Measurements from ENCODE around the gene NAB1.
A peak's percentile ranks its signal among the peaks of the same experiment; 100 is the strongest.
"Not testable (repeated sequence)": the region's sequence is repeated elsewhere in the genome, so short reads cannot be mapped to it uniquely, and the experiment has no call there.

Gene NAB1

GRCh38 chr2:190607657-190608357 lies 41.1 kb upstream of the NAB1 start:
- Histone ChIP-seq H3K9me3 (ENCODE audit: control insufficient read depth, insufficient read depth, low read depth, low read length) (no peaks in the 10 kb centered on the region), H3K4me3 (ENCODE audit: low read depth, low read length) (no peak overlapping the region)
- POLR2A ChIA-PET = no interaction called here

GRCh38 chr2:190608863-190609262 lies 40.0 kb upstream of the NAB1 start:
- POLR2A ChIA-PET; H3K36me3 ChIP-seq (ENCODE audit: control insufficient read depth in 2 of 2, insufficient read depth in 1 of 2, low read length in 2 of 2): not testable (repeated sequence)

More at GRCh38 chr2:190607657-190608357, 41.1 kb upstream of the NAB1 start:
- Histone ChIP-seq H3K36me3 (ENCODE audit: control insufficient read depth in 2 of 2, insufficient read depth in 1 of 2, low read length in 2 of 2) (no peaks in the 10 kb centered on the region), H3K27ac (ENCODE audit: extremely low read depth, low read depth, low read length) (no peak overlapping the region; the same call in 1 of the 2 replicates), H3K4me1 (ENCODE audit: control insufficient read depth, insufficient read depth, low read length) (peaks cover 10% of the 10 kb centered on the region)
- CTCF ChIA-PET = interaction anchor here (1.1 kb wide), 1 partner anchor 34 kb away, joined by 4 read pairs; no protein-coding TSS in a partner anchor
- TF ChIP-seq ZSCAN30 (tag by site-specific recombination; IDR thresholded peaks at IDR 0.05) = no peak

DNA sequence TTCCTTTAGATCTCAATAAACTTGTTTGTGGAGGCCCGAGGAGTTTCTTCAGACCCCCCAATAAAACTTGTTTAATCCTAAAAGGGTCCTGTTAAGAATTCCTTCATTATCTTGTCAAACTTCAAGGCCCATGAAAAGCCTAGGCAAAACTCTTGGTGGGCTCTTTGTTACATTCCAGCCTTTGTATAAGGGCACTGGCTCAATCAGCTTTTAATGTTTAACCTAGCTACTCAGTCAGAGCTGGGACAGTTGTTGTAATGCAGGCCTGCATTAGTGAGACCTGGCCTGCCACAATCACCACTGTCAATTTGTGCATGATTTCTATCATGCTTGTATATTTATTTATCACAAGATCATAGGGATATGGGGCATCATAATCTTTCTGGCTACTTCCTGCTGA lies 39.5 kb upstream of the NAB1 start:
- H3K27ac ChIP-seq (ENCODE audit: extremely low read depth, low read depth, low read length); H3K9me3 ChIP-seq (ENCODE audit: control insufficient read depth, insufficient read depth, low read depth, low read length); H3K36me3 ChIP-seq (ENCODE audit: control insufficient read depth in 2 of 2, insufficient read depth in 1 of 2, low read length in 2 of 2); CTCF ChIA-PET; H3K4me3 ChIP-seq (ENCODE audit: low read depth, low read length); POLR2A ChIA-PET: not testable (repeated sequence)
- peaks cover 10% of the 10 kb centered on the region for H3K4me1 ChIP-seq (ENCODE audit: control insufficient read depth, insufficient read depth, low read length)

More at GRCh38 chr2:190608863-190609262, 40.0 kb upstream of the NAB1 start:
- peaks cover 10% of the 10 kb centered on the region for H3K4me1 ChIP-seq (ENCODE audit: control insufficient read depth, insufficient read depth, low read length)
- H3K27ac ChIP-seq (ENCODE audit: extremely low read depth, low read depth, low read length); H3K9me3 ChIP-seq (ENCODE audit: control insufficient read depth, insufficient read depth, low read depth, low read length); H3K4me3 ChIP-seq (ENCODE audit: low read depth, low read length): not testable (repeated sequence)
- CTCF ChIA-PET = interaction anchor here (0.7 to 1.1 kb wide), 2 partner anchors 33 to 70 kb away, joined by 4 read pairs; no protein-coding TSS in a partner anchor

- H3K9me3 ChIP-seq (ENCODE audit: control insufficient read depth, insufficient read depth, low read depth, low read length); H3K4me3 ChIP-seq (ENCODE audit: low read depth, low read length); POLR2A ChIA-PET; H3K36me3 ChIP-seq (ENCODE audit: control insufficient read depth in 2 of 2, insufficient read depth in 1 of 2, low read length in 2 of 2); H3K27ac ChIP-seq (ENCODE audit: extremely low read depth, low read depth, low read length): not testable (repeated sequence)
- peak; percentile 88 for TF ChIP-seq SETDB1 (IDR thresholded peaks at IDR 0.05; ENCODE audit: insufficient read length, low read length)
- H3K4me1 ChIP-seq (ENCODE audit: control insufficient read depth, insufficient read depth, low read length) = peaks cover 10% of the 10 kb centered on the region
- CTCF ChIA-PET = interaction anchor here (0.6 kb wide), 1 partner anchor 28 kb away, joined by 3 read pairs; no protein-coding TSS in a partner anchor
Observed at GRCh38 chr2:190610528-190610927, 38.4 kb upstream of the NAB1 start.

GRCh38 chr2:190615555-190616200 lies 33.2 kb upstream of the NAB1 start:
- no peaks in the 10 kb centered on the region for H3K9me3 ChIP-seq (ENCODE audit: control insufficient read depth, insufficient read depth, low read depth, low read length)
- peaks cover 9% of the 10 kb centered on the region for H3K4me1 ChIP-seq (ENCODE audit: control insufficient read depth, insufficient read depth, low read length)
- H3K27ac ChIP-seq (ENCODE audit: extremely low read depth, low read depth, low read length) = no peak overlapping the region
- TF ChIP-seq ZNF280C (tag by site-specific recombination; IDR thresholded peaks at IDR 0.05) = no peak
- H3K36me3 ChIP-seq (ENCODE audit: control insufficient read depth in 2 of 2, insufficient read depth in 1 of 2, low read length in 2 of 2) = no peaks in the 10 kb centered on the region
- POLR2A ChIA-PET = no interaction called here
- H3K4me3 ChIP-seq (ENCODE audit: low read depth, low read length) = no peak overlapping the region
- CTCF ChIA-PET = interaction anchor here (0.6 kb wide), 1 partner anchor 288 kb away, joined by 3 read pairs; no protein-coding TSS in a partner anchor

DNA sequence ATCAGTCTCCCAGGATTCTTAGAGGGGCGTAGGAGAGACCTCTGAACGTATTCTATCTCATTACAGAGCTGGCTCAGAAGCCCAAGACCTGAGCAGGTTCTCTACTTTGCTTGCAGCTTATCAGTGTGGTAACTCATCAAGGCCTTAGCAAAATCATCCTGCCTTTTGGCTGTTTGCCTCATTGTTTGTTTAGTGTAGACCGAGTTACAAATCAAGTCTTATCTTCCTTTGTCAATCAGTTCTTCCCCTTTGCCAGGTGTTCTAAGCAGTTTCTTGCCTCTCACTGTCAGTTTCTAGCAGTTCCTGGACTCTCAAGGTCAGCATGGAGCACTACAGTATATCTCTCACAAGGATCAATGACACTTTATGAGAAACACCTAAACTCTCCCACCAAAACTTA lies 30.9 kb upstream of the NAB1 start:
- Histone ChIP-seq H3K4me3 (ENCODE audit: low read depth, low read length) (no peak overlapping the region), H3K36me3 (ENCODE audit: control insufficient read depth in 2 of 2, insufficient read depth in 1 of 2, low read length in 2 of 2) (no peaks in the 10 kb centered on the region), H3K4me1 (ENCODE audit: control insufficient read depth, insufficient read depth, low read length) (peaks cover 9% of the 10 kb centered on the region), H3K27ac (ENCODE audit: extremely low read depth, low read depth, low read length) (no peak overlapping the region), H3K9me3 (ENCODE audit: control insufficient read depth, insufficient read depth, low read depth, low read length) (no peaks in the 10 kb centered on the region)
- CTCF ChIA-PET = no interaction called here
- POLR2A ChIA-PET = no interaction called here
- TF ChIP-seq ZNF837 (tag by site-specific recombination; IDR thresholded peaks at IDR 0.05) (no peak), OVOL3 (tag by site-specific recombination; IDR thresholded peaks at IDR 0.05) (no peak), ZNF785 (tag by site-specific recombination; IDR thresholded peaks at IDR 0.05) (no peak), ZFHX2 (tag by site-specific recombination; conservative IDR thresholded peaks at IDR 0.05) (no peak), ZNF274 (IDR thresholded peaks at IDR 0.05; ENCODE audit: low read length) (no peak), ZNF274 (tag by site-specific recombination; IDR thresholded peaks at IDR 0.05; ENCODE audit: borderline replicate concordance) (no peak), FEZF1 (tag by site-specific recombination; IDR thresholded peaks at IDR 0.05) (peak; percentile 34; the same call in 1 of the 2 replicates), ZNF19 (tag by site-specific recombination; IDR thresholded peaks at IDR 0.05; ENCODE audit: low read depth) (no peak), ZNF610 (tag by site-specific recombination; IDR thresholded peaks at IDR 0.05; ENCODE audit: borderline replicate concordance) (no peak), ZFP41 (tag by site-specific recombination; IDR thresholded peaks at IDR 0.05; ENCODE audit: borderline replicate concordance) (no peak), ZNF133 (tag by site-specific recombination; IDR thresholded peaks at IDR 0.05) (no peak)
- TF ChIP-seq, protein P1, sequence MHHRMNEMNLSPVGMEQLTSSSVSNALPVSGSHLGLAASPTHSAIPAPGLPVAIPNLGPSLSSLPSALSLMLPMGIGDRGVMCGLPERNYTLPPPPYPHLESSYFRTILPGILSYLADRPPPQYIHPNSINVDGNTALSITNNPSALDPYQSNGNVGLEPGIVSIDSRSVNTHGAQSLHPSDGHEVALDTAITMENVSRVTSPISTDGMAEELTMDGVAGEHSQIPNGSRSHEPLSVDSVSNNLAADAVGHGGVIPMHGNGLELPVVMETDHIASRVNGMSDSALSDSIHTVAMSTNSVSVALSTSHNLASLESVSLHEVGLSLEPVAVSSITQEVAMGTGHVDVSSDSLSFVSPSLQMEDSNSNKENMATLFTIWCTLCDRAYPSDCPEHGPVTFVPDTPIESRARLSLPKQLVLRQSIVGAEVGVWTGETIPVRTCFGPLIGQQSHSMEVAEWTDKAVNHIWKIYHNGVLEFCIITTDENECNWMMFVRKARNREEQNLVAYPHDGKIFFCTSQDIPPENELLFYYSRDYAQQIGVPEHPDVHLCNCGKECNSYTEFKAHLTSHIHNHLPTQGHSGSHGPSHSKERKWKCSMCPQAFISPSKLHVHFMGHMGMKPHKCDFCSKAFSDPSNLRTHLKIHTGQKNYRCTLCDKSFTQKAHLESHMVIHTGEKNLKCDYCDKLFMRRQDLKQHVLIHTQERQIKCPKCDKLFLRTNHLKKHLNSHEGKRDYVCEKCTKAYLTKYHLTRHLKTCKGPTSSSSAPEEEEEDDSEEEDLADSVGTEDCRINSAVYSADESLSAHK (tag by site-specific recombination; IDR thresholded peaks at IDR 0.05) = peak; percentile 86

Data from HEK293 (cell line).